Measurements from ENCODE around the gene SLC39A1.

GRCh38 chr1:153976819-153977249 lies 13.5 kb upstream of the SLC39A1 start:
- TF ChIP-seq SP2 (IDR thresholded peaks at IDR 0.05; ENCODE audit: low read length) (no peak), CTCF (IDR thresholded peaks at IDR 0.05; ENCODE audit: control extremely low read depth in 1 of 3, insufficient read depth in 1 of 3, low read depth in 1 of 3, low read length in 3 of 3) (no peak), ATF3 (IDR thresholded peaks at IDR 0.05; ENCODE audit: insufficient read depth, low read depth, low read length) (no peak), POLR2A (IDR thresholded peaks at IDR 0.05; ENCODE audit: control extremely low read depth in 1 of 2, low read depth in 2 of 2, low read length in 2 of 2) (peak in 1 of 2 experiments; percentile 33; a peak in 1 of 3 replicates), CREB1 (IDR thresholded peaks at IDR 0.05) (no peak), JUND (IDR thresholded peaks at IDR 0.05; ENCODE audit: low read length) (no peak), RAD21 (IDR thresholded peaks at IDR 0.05 in 1 of 2, conservative IDR thresholded peaks at IDR 0.05 in 1 of 2; ENCODE audit: low read depth in 2 of 2, low read length in 2 of 2) (no peak), USF2 (IDR thresholded peaks at IDR 0.05; ENCODE audit: low read length) (no peak), EZH2 (IDR thresholded peaks at IDR 0.05; ENCODE audit: low read depth, low read length, severe bottlenecking) (no peak), SUZ12 (IDR thresholded peaks at IDR 0.05; ENCODE audit: low read length) (no peak), TAF1 (IDR thresholded peaks at IDR 0.05; ENCODE audit: low read depth, low read length) (no peak), RBBP5 (IDR thresholded peaks at IDR 0.05; ENCODE audit: borderline replicate concordance, low read depth, low read length) (no peak)
